OCI-LY3 (cell line): ENCODE results near the gene LCE3A.
A peak's percentile ranks its signal among the peaks of the same experiment; 100 is the strongest.
"Not testable (repeated sequence)": the region's sequence is repeated elsewhere in the genome, so short reads cannot be mapped to it uniquely, and the experiment has no call there.

Experiments
- H2AFZ ChIP-seq: fragments of 200-600, 300-600 bp; shearing (Covaris generic); 2 replicates; pipeline ENCODE4 v1.6.0; 2014; ENCODE audit warnings: antibody characterized with exemption, low read depth, low read length
- H3K27ac ChIP-seq: fragments of 200-600, 300-600 bp; sonication (generic); 2 replicates; pipeline ENCODE4 v1.5.1; 2014; ENCODE audit warnings: mild to moderate bottlenecking, low read length, moderate library complexity, mixed read lengths
- H3K27me3 ChIP-seq: fragments of 200-600, 300-600 bp; sonication (generic); 2 replicates; pipeline ENCODE4 v1.6.1; 2014; ENCODE audit warnings: low read depth, low read length, mixed read lengths
- H3K36me3 ChIP-seq: fragments of 200-600, 300-600 bp; sonication (generic); replicated peaks from 2 replicates; pipeline ENCODE3; 2014; ENCODE audit warnings: low read depth, low read length, mixed read lengths
- H3K4me1 ChIP-seq: fragments of 300-600, 200-600 bp; sonication (generic); 2 replicates; pipeline ENCODE4 v1.6.1; 2014; ENCODE audit warnings: low read length, mixed read lengths
- H3K4me2 ChIP-seq: fragments of 200-600, 300-600 bp; sonication (generic); 2 replicates; pipeline ENCODE4 v1.6.1; 2014; ENCODE audit warnings: low read length, mixed read lengths
- H3K4me3 ChIP-seq: fragments of 300-600, 200-600 bp; sonication (generic); 2 replicates; pipeline ENCODE4 v1.5.1; 2014; ENCODE audit warnings: antibody characterized with exemption, mild to moderate bottlenecking, low read length, moderate library complexity
- H3K79me2 ChIP-seq: fragments of 300-600, 200-600 bp; shearing (Covaris generic); 2 replicates; pipeline ENCODE4 v1.6.1; 2014; ENCODE audit warnings: mild to moderate bottlenecking, low read length, mixed read lengths
- H3K9ac ChIP-seq: fragments of 300-600, 200-600 bp; shearing (Covaris generic); 2 replicates; pipeline ENCODE4 v1.6.0; 2014; ENCODE audit warnings: mild to moderate bottlenecking, low read length, moderate library complexity
- H3K9me3 ChIP-seq: fragments of 200-600, 300-600 bp; shearing (Covaris generic); 2 replicates; pipeline ENCODE4 v1.6.1; 2014; ENCODE audit warnings: low read length, mixed read lengths; ENCODE audit not compliant: insufficient read depth
- H4K20me1 ChIP-seq: fragments of 200-600, 300-600 bp; sonication (generic); 2 replicates; pipeline ENCODE4 v1.6.1; 2016; ENCODE audit warnings: low read length, mixed read lengths; ENCODE audit not compliant: insufficient read depth
- EZH2phosphoT487 ChIP-seq: fragments of 200-600 bp; shearing (Covaris generic); IDR thresholded peaks from 2 replicates; pipeline ENCODE4 v1.6.1; 2018; ENCODE audit warnings: antibody characterized with exemption, mixed run types, low read depth
- TF ChIP-seq, protein P1 (sequence below): fragments of 200-600, 300-600 bp; sonication (generic); IDR thresholded peaks from 2 replicates; pipeline ENCODE4 v1.5.1; 2014; ENCODE audit warnings: antibody characterized with exemption, low read length, low read depth

The LCE3A gene

GRCh38 chr1:152596986-152597385, 25.9 kb downstream of the LCE3A start:
- no peak for TF ChIP-seq EZH2phosphoT487
- TF ChIP-seq, protein P1, sequence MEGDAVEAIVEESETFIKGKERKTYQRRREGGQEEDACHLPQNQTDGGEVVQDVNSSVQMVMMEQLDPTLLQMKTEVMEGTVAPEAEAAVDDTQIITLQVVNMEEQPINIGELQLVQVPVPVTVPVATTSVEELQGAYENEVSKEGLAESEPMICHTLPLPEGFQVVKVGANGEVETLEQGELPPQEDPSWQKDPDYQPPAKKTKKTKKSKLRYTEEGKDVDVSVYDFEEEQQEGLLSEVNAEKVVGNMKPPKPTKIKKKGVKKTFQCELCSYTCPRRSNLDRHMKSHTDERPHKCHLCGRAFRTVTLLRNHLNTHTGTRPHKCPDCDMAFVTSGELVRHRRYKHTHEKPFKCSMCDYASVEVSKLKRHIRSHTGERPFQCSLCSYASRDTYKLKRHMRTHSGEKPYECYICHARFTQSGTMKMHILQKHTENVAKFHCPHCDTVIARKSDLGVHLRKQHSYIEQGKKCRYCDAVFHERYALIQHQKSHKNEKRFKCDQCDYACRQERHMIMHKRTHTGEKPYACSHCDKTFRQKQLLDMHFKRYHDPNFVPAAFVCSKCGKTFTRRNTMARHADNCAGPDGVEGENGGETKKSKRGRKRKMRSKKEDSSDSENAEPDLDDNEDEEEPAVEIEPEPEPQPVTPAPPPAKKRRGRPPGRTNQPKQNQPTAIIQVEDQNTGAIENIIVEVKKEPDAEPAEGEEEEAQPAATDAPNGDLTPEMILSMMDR = no peak
- Histone ChIP-seq H3K4me3 (no peak overlapping the region), H3K27me3 (no peaks in the 10 kb centered on the region), H2AFZ (no peak overlapping the region), H3K79me2 (no peaks in the 10 kb centered on the region), H3K4me1 (no peaks in the 10 kb centered on the region), H4K20me1 (no peaks in the 10 kb centered on the region), H3K9ac (no peak overlapping the region), H3K27ac (no peak overlapping the region), H3K9me3 (no peaks in the 10 kb centered on the region), H3K36me3 (no peaks in the 10 kb centered on the region), H3K4me2 (no peak overlapping the region)

- TF ChIP-seq EZH2phosphoT487 = no peak
- TF ChIP-seq, protein P1 = peak; percentile 32
- H3K4me3 ChIP-seq = no peak overlapping the region
- H3K79me2 ChIP-seq = no peaks in the 10 kb centered on the region
- H2AFZ ChIP-seq = no peak overlapping the region
- no peaks in the 10 kb centered on the region for H3K36me3 ChIP-seq
- no peak overlapping the region for H3K27ac ChIP-seq
- H3K4me1 ChIP-seq = no peaks in the 10 kb centered on the region
- H3K27me3 ChIP-seq = no peaks in the 10 kb centered on the region
- H3K9ac ChIP-seq = no peak overlapping the region
- no peaks in the 10 kb centered on the region for H4K20me1 ChIP-seq
- H3K9me3 ChIP-seq = no peaks in the 10 kb centered on the region
- no peak overlapping the region for H3K4me2 ChIP-seq
Measured at GRCh38 chr1:152585586-152585985, 37.3 kb downstream of the LCE3A start.

DNA sequence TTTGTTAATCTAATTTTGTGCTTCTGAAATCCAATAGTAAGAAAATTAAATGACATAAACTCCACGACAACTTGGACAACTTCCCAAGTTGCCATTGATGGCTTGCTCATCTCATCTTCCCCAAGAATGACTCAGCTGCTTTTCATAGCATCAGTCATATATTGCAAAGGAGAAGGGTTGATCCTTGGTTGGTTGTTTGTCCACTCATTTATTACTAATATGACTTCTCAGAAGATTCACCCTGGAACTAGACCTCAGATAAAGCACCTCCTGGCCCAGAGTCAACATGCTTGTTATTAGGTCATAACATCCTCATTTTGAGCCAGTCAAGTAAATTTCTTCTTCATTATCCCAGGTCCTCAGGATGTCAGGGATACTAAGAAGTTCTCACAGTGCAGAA, 40.3 kb downstream of the LCE3A start:
- TF ChIP-seq, protein P1 = no peak
- no peak for TF ChIP-seq EZH2phosphoT487
- Histone ChIP-seq H3K27me3 (no peaks in the 10 kb centered on the region), H3K4me2 (no peak overlapping the region)

GRCh38 chr1:152580433-152580832, 42.5 kb downstream of the LCE3A start, which contains the start of gene LCE3D:
Gene LCE3D (minus strand): TSS chr1:152580516. CDS start chr1:152579936, 580 bp downstream.
- H3K27ac ChIP-seq = no peak within 1 kb of the TSS

More for the DNA sequence above, 40.3 kb downstream of the LCE3A start:
- Histone ChIP-seq H3K27ac (no peak overlapping the region), H3K9ac (no peak overlapping the region), H2AFZ (no peak overlapping the region), H3K4me1 (peaks cover 7% of the 10 kb centered on the region), H3K36me3 (no peaks in the 10 kb centered on the region), H3K4me3 (no peak overlapping the region), H3K79me2 (no peaks in the 10 kb centered on the region), H4K20me1 (no peaks in the 10 kb centered on the region), H3K9me3 (no peaks in the 10 kb centered on the region)

GRCh38 chr1:152579526-152579925, 43.4 kb downstream of the LCE3A start:
- not testable (repeated sequence) for H3K27me3 ChIP-seq, H3K9me3 ChIP-seq, H3K27ac ChIP-seq, H2AFZ ChIP-seq, H3K4me2 ChIP-seq, H3K9ac ChIP-seq, H3K4me3 ChIP-seq, H4K20me1 ChIP-seq, H3K36me3 ChIP-seq, H3K79me2 ChIP-seq
- peaks cover 17% of the 10 kb centered on the region for H3K4me1 ChIP-seq

More at GRCh38 chr1:152580433-152580832, 42.5 kb downstream of the LCE3A start, which contains the start of gene LCE3D:
- no peak within 1 kb of the TSS for H3K4me2 ChIP-seq
- H4K20me1 ChIP-seq = no peaks in the 10 kb centered on the region
- no peaks in the 10 kb centered on the region for H3K79me2 ChIP-seq
- no peak within 1 kb of the TSS for H3K9ac ChIP-seq
- no peaks in the 10 kb centered on the region for H3K36me3 ChIP-seq
- no peaks in the 10 kb centered on the region for H3K27me3 ChIP-seq
- peaks cover 17% of the 10 kb centered on the region for H3K4me1 ChIP-seq
- no peak within 1 kb of the TSS for H2AFZ ChIP-seq
- no peak within 1 kb of the TSS for H3K4me3 ChIP-seq
- H3K9me3 ChIP-seq = no peaks in the 10 kb centered on the region
- no peak for TF ChIP-seq EZH2phosphoT487
- TF ChIP-seq, protein P1 = no peak
